ENCODE data around the gene MDFI. TPM values are rescaled to one million over a fixed set of nuclear protein-coding genes. Genes with fewer than 3 reads are reported as not detected.

The MDFI gene
- total RNA-seq, 1 experiment from 2014 or later: not detected

DNA sequence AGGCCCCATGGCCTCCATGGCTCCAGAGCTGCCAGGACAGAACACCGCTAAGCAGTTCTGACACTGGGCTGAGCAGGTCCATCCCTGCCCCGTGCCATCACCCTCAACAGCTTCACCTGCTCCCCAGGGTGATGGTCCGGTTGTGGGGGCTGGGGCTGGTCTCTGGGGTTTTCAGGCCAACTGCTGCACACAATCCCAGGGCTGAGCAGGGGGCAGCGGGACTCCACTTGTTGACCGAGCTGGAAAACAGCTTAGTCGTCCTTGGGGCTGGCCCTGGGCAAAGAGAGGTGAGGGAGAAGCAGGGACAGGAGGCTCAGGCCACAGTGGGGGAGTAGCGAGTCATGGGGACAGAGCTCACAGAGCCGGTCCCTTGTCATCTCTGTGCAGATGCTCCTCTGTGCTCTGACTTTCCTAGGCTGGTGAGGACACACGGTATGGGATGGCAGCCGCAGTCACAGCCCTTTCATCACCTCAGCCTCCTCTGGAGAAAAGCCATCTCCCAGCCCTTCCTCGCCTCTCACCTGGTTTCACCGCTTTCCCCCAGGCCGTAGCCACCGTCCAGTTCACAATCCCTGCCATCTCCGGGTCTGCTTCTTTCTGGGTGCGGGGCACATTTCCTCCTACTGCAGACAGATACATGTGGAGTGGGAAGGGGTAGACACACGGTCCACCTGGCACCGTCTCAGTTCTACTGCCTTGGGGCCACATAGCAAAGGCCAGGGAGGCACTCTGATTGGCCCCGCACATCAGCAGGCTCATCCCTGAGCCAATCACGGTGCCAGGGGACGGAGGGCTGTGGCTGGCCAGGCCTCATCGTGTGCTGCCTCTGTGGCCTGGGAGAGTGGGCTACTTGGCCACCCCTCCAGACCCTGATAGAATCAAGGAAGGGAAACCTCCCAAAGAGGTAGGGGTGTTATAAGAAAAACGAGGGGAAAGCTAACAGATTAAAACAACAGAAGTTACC, 19.1 kb downstream of the MDFI start:
- DNase-seq (ENCODE audit: low spot score): no peak
- in situ Hi-C loops (cut with HindIII; ENCODE audit: low sequenced_read_pairs): no loop called here

DNA sequence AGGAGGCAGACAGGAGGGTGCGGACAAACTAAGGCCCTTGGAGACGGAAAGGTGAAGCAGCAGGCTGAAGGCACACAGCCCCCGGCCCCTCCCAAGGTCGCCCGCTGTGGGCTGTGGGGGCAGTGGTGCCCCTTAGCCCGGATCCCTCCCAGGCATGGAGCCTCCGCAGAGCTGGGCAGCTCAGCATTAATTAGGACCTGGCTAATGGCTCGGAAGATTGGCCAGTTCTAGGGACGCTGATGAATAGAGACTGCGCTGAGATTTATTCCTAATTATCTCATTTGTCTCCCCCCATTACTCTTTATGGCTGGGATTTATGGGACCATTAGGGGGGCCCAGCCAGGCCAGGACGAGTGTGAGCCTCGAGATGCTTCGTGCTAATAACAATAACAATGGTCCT, 20.4 kb downstream of the MDFI start:
- DNase-seq (ENCODE audit: low spot score): no peak
- in situ Hi-C loops (cut with HindIII; ENCODE audit: low sequenced_read_pairs): no loop called here

DNA sequence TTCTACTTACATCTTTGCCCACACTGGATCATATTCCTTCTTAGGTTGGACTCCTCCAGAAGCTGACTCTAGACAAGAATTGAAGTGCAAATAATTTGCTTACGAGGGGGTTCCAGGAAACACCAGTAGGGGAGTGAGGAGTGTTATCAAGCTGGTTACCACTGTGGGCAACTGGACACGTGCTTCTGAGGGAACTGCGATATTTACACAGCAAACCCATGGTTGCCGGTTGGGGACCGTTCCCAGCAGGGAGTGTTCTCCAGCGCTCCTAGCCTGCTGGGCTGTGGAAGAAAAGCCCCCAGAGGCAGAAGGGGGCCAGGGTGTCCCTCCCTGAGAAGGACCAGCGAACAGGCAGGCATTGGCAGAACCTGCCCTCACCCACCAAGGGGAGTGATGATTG, 21.7 kb downstream of the MDFI start:
- in situ Hi-C loops (cut with HindIII; ENCODE audit: low sequenced_read_pairs): no loop called here
- no peak for DNase-seq (ENCODE audit: low spot score)

DNA sequence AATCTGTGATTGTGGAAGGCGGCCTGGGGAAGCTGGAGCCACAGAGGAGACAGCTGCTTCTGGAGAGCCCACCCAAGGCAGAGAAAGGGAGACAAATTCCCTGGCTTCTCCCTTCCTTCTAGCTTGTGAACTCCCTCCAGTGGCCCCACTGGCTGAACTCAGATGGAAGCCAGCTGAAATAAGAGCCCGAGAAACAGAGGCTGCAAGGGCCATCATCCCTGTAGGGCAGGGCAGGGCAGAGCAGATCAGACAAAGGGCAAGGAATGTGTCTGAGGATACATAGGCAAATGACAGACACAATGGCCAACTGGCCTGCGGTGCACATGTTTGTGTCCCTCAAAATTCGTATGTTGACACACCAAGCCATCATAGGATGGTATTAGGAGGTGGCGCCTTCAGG, 25.3 kb downstream of the MDFI start:
- in situ Hi-C loops (cut with HindIII; ENCODE audit: low sequenced_read_pairs): no loop called here

DNA sequence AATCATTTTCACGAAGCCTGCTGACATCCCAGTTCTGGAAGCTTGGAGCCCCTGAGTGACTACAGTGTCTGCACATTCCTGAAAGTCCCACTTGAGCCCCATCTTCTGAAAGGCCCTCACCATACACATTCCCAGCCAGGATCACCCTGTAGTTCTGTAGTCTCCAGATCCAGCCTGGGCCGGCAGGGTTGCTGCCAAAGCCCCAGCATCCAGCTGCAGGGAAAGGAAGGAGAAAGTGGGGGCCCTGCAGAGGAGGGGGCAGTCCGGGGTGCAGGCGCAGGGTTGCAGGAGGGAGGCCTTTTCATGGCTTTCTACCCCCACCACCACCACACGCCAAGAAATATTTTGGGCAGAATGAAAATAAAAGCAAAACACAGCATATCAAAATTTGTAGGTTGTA, 26.0 kb downstream of the MDFI start:
- in situ Hi-C loops (cut with HindIII; ENCODE audit: low sequenced_read_pairs): no loop called here
- no peak for DNase-seq (ENCODE audit: low spot score)

More for the DNA sequence above, 25.3 kb downstream of the MDFI start:
- no peak for DNase-seq (ENCODE audit: low spot score)

DNA sequence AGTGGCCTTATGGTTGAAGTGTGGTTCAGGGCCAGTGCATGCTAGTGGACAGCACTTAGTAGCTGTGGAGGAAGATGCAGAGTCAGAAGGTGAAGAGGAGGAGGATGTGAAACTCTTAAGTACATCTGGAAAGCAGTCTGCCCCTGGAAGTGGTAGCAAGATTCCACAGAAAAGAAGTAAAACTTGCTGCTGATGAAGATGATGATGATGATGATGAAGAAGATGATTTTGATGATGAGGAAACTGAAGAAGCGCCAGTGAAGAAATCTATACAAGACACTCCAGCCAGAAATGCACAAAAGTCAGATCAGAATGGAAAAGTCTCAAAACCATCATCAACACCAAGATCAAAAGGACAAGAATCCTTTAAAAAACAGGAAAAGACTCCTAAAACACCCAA, 28.9 kb downstream of the MDFI start:
- no peak for DNase-seq (ENCODE audit: low spot score)
- in situ Hi-C loops (cut with HindIII; ENCODE audit: low sequenced_read_pairs): no loop called here

DNA sequence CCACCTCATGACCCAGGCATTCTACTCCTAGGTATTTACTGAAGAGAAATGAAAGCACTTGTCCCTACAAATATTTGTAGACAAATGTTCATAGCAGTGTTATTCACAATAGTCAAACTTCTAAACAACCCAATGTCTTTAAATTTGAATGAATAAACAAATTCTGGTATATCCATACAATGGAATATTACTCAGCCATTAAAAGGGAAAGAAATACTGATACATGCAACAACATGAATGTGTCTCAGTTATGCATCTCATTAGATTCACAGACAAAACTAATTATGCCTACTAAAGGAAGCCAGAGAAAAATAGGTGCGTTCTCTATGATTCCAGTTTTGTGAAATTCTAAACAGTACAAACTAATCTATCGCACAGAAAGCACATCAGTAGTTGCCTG, 30.7 kb downstream of the MDFI start:
- DNase-seq (ENCODE audit: low spot score): no peak
- in situ Hi-C loops (cut with HindIII; ENCODE audit: low sequenced_read_pairs): no loop called here

DNA sequence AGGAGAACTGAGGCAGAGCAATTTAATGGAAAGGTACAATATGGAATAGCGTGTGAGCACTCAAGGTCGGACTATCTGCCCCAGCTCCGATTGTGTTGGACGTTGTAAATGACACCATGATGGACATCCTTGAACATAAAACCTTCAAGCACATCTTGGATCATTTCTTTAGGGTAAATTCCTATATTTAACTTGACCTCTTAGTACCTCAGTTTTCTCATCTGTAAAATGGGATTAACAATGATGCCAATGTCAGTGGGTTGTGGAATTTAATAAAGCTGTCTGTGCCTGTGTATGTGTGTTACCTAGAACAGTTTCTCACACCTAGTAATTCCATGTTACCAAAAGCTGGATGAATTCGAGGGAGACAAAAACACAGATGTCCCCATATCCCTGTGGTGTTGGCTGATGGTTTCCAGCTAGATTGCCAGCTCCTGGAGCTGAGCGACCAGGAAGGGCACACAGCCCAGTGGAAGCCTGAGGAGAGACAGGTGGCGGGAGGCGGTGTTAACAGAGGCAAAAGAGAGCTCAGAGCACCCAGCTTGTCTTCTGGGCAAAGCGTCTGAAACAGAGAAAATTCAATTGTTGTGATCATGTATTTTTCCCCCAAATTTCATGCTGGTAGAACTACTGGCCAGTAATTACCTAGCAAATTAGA, 32.6 kb downstream of the MDFI start:
- in situ Hi-C loops (cut with HindIII; ENCODE audit: low sequenced_read_pairs): no loop called here
- peak; percentile 94 for DNase-seq (ENCODE audit: low spot score)

DNA sequence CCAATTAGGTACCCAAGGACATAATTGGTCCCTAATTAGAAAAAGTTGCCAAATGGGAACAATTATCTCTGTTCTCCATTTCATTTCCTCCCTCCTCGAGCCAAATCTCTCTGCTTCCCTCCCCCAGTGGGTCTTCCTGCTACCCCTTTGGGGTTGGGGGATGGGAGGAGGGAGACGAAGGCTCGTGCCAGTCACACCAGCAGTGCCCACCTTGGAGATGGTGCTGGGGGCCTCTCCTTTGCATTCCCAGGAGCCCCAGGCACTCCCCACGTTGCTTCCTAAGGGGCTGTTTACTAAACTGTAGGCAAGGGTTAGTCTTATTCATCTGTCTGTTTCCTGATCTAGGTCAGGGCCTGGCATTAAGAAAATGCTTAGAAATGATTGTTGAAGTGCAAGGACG, 33.1 kb downstream of the MDFI start:
- in situ Hi-C loops (cut with HindIII; ENCODE audit: low sequenced_read_pairs): no loop called here
- DNase-seq (ENCODE audit: low spot score): no peak

DNA sequence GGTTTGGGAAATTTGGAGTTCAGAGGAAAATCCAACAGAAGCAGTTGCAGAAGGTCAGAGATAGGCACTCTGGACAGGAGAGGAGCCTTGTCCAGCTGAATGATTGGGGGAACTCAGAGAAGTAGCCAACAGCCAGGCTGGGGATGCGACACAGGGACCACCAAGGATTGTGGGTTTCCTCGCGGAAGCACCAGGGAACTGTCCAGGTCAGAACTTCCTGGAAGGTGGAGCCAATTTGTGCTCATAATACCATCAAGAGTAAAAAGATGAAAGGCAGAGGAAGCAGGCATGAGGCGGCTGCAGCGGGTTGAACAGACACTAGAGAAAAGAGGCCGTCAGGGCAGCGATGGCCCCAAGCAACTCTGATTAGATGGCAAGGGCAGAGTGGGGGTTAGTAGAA, 33.7 kb downstream of the MDFI start:
- no peak for DNase-seq (ENCODE audit: low spot score)
- in situ Hi-C loops (cut with HindIII; ENCODE audit: low sequenced_read_pairs): no loop called here

DNA sequence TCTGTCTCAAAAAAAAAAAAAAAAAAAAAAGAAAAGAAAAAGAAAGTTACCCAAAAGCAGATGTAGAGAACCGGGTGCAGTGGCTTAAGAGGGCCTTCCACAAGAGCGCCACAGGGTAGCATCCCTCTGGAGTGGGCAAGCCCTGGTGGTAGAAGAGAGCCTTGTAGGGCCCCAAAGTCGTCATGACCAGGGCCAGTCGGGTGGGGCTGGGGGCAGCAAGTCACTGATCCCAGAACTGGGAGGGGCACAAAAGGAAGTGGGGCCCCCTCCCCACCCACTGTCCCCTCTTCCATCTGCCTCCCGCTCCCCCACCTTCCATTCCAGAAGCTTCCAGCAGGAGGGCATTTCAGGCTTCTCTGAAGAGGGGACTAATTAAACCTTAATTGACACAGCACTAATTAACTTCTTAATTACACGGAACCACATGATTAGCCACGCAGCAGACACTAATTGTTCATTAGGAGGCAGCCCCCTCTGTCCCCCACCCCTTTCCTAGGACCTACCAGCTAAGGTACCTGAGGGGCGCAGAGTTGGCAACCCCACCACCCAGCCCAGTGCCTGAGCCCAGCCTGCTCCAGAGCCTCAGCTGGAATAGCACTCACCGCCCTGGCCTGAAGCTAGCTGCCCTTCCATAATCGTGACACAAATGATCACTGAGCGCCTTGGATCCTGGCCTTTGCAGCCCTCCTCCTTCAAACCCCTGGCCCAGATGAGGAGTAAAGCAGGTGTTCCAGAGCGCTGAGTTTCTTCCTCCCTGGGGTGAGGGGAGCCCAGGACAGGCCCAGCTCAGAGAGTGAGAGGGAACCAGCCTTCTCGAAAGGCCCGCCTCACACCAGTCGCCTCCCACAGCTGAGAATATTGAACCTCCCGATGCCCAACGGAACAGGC, 34.8 kb downstream of the MDFI start:
- in situ Hi-C loops (cut with HindIII; ENCODE audit: low sequenced_read_pairs): no loop called here
- no peak for DNase-seq (ENCODE audit: low spot score)

DNA sequence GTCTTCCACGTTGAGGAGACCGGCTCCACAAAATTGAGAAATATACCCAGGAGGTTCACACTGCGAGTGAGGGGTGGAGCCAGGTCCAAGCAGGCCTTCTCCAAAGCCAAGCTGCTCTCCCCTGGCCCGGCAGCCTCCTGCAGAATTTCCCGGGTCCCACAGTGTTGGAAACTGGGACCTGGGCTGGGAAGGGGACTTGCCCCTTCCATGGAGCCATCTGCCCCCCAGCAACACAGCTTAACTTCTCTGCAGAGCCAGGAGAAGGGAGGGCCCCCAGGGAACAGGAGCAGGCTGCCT, 35.4 kb downstream of the MDFI start:
- in situ Hi-C loops (cut with HindIII; ENCODE audit: low sequenced_read_pairs): no loop called here
- DNase-seq (ENCODE audit: low spot score): no peak

DNA sequence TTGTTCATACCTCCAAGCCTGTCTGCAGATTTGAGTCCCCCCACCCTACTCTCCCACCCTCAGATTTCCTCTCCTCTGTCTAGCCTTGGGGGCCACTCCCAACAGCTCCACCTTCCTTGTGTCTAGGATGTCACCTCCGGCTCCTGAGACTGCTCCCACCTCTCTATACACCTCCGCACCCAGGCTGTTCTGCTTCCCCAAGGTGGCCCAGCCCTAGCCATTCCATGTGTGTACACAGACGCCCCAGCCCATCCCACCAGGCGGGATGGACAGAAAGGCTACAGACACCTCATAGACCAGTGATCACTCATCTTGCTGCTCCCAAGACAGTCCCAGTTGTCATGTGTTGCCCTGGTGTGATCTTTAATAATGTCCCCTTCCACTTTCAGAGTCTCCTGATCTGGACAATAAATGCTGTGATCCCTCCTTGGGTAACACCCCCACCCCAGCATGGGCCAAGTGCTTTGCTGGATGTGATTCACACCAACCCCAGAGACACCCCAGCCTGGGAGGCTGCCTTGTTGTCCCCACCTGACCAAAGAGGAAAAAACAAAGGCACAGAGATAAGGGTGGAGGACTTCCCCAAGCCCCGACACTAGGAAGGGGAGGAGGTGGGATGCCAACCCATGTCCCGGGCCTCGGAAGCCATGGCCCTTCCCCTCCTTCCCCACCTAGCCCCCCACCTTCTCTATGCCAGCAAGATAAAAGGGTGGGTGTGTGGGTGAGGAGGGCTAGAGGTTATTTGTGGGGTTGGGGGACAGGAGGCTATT, 36.1 kb downstream of the MDFI start:
- in situ Hi-C loops (cut with HindIII; ENCODE audit: low sequenced_read_pairs): no loop called here
- no peak for DNase-seq (ENCODE audit: low spot score)

DNA sequence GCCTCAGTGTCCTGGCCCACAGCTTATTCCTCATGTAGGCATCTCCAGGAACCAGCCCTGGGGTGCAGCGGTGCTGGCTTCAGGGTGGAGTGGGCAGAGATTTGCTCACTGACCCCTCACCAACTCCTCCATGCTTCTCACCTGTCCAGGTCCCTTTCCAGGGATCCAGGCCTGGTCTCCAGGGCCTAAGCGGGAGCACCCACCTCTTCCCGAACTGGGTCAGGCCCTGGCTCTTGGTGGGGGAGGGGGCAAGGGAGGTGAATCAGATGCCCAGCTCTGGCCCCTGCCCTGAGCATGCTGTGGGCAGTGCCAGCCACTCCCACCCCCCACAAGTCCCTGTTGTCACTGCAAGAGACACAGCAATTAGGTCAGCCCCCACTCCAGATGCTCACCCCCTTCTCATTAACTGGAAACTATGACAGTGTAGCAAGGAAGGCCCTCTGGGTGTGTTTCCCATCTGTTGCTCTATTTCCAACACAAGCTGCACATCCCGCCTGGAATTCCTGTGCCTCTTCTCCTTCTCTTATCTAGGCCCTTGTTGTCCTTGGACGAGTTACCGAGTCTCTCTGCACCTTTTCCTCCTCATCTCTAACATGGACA, 37.0 kb downstream of the MDFI start:
- in situ Hi-C loops (cut with HindIII; ENCODE audit: low sequenced_read_pairs): no loop called here
- peak; percentile 13 for DNase-seq (ENCODE audit: low spot score)

DNA sequence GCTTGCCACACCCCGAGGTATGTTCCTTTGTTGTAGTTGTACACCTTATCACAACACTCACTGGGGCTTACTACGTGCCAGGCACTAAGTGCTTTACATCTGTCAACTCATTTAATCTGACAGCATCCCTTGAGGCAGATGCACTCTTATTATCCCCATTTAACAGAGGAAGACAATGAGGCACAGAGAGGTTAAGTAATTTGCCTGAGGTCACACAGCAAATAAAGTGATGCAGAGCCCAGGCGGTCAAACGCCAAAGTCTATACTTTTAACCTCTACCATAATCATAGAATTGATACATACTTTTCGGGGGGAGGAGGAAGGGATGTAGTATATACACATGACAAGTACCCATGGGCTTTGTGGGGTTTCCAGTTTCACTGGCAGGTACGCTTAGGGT, 37.7 kb downstream of the MDFI start:
- in situ Hi-C loops (cut with HindIII; ENCODE audit: low sequenced_read_pairs): no loop called here
- DNase-seq (ENCODE audit: low spot score): no peak

DNA sequence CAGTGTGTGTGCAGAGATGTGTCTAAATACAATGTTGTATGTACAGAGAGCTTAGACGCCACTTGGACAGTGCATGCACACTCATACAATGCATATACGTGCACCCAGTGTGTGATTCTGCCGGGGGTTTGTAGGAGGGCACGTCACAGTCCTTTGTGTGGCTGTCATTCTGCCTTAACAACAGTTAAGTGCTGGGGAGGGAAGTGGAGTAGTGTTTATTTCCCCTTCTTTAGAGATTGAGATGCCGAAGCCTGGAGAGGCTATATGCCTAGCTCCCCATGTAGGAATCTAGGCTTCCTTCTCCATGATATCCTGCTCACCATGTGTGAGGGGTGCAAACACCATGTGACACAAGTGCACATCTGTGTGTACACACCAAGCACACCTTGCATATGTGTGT, 38.2 kb downstream of the MDFI start:
- no peak for DNase-seq (ENCODE audit: low spot score)
- in situ Hi-C loops (cut with HindIII; ENCODE audit: low sequenced_read_pairs): no loop called here

DNA sequence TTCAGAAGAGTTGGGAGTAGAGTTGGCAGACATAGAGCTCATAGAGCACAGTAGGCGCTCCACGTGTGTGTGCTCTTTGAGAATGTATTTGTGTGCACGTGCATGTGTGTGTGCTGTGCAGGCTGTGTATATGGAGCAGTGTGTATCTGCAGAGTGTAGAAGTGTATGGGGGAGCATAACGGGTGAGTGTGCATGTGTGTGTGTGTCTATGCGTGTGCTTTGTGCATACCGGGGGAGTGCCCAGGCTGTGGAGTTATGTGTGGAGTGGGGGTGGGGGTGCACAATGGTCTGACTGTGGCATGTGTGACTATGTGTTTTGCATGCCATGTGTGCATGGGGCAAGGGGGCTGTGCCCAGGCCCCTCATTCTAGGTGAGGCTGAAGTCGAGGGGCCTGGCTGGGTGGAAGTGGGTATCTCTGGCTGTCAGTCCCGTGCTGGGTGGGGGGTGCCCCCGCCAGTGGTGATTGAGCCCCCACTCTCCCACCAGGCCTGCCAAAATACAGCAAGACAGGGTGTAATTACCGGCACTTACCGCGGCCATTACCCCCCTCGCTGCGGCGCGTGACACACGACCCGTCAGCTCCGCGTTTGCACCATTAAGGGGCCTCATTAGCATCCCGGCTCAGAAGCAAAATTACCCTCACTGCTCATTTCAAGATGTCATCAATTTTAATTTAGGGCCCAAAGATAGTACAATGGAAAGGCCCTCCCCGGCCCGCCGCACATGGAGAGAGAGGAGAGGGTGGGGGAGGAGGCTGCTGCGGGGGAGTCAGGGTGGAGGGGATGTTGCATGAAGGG, 39.1 kb downstream of the MDFI start:
- in situ Hi-C loops (cut with HindIII; ENCODE audit: low sequenced_read_pairs): no loop called here
- DNase-seq (ENCODE audit: low spot score): no peak

DNA sequence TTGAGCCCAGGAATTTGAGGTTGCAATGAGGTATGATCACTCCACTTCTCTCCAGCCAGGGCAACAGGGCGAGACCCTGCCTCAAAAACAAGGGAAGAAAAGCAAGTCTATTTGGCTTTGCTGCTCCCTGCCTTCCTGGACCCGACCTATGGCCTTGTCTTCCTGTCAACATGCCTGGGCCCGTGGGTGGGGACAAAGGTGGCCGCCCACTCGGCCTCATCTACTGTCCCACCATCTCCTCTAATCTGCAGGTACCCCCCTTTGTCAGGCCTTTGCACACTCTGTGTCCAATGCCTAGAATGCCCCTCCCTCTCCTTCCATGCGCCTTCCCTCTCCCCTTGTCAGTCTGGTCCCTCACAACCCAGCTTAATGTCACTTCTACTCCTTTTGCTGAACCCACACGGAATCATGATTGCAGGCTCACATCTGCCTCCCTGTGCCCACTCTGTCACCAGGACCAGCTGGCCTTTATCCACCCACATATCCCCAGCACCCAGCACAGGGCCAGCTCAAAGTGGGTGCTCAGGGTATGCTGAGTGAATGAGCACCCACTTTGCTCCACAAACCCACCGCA, 40.3 kb downstream of the MDFI start:
- in situ Hi-C loops (cut with HindIII; ENCODE audit: low sequenced_read_pairs): no loop called here
- no peak for DNase-seq (ENCODE audit: low spot score)

Measured in G401 (cell line).